Suprapubic skin (tissue), 4 donors: Measurements from ENCODE around the gene LRRC2. TPM values are rescaled to one million over a fixed set of nuclear protein-coding genes. Genes with fewer than 3 reads are reported as not detected.

Experiments
- DNase-seq, 2 donors: peaks; one replicate each; pipeline ENCODE4 v3.0.0-alpha.2; 2019; ENCODE audit warnings: low spot score in 2 of 2
- H3K27ac ChIP-seq: fragments of 200-600 bp; sonication (generic); one replicate; pipeline ENCODE4 v1.5.1; 2019
- H3K27me3 ChIP-seq: fragments of 200-600 bp; sonication (generic); one replicate; pipeline ENCODE4 v1.5.1; 2019
- H3K36me3 ChIP-seq: fragments of 200-600 bp; sonication (generic); one replicate; pipeline ENCODE4 v1.5.1; 2019
- H3K4me1 ChIP-seq: fragments of 200-600 bp; sonication (generic); one replicate; pipeline ENCODE4 v1.5.1; 2019
- H3K4me3 ChIP-seq: fragments of 200-600 bp; sonication (generic); one replicate; pipeline ENCODE4 v1.5.1; 2019; ENCODE audit warnings: mild to moderate bottlenecking
- H3K9me3 ChIP-seq: fragments of 200-600 bp; sonication (generic); one replicate; pipeline ENCODE4 v1.5.1; 2019
- EP300 ChIP-seq: sonication (generic); formaldehyde crosslinking; IDR thresholded peaks from one replicate; pipeline ENCODE4 v1.6.1; 2017; ENCODE audit warnings: antibody characterized with exemption
- POLR2A ChIP-seq, 2 donors: fragments of 450-650 bp; IDR thresholded peaks; one replicate each; pipeline ENCODE4 v1.6.1; 2017; ENCODE audit warnings: antibody characterized with exemption in 2 of 2, mild to moderate bottlenecking in 2 of 2, moderate library complexity in 2 of 2
- POLR2AphosphoS5 ChIP-seq, 3 donors: sonication (generic); formaldehyde crosslinking; IDR thresholded peaks; one replicate each; pipeline ENCODE4 v1.6.1; 2017; ENCODE audit warnings: antibody characterized with exemption in 3 of 3
- WGBS: methylation state at CpG from one replicate; pipeline ENCODE4 v1.1.5; 2018; 5-methylcytosine and 5-hydroxymethylcytosine counted together
- total RNA-seq, 4 donors: library from RNA; depleted of rRNA; stranded (reverse); fragments of >200 nt; gene quantifications; one replicate each; pipeline ENCODE4 v1.1.0, GENCODE V29; 2016
- TF ChIP-seq, protein P1 (sequence below), 2 donors: fragments of 200-600 bp in 1 of 2; fragments of 450-650 bp in 1 of 2; sonication (generic) in 1 of 2; IDR thresholded peaks; one replicate each; pipeline ENCODE4 v1.5.1; 2016 to 2019; ENCODE audit warnings: antibody characterized with exemption in 2 of 2, mild to moderate bottlenecking in 1 of 2, moderate library complexity in 1 of 2

The LRRC2 gene
- total RNA-seq, 4 donors from 2014 or later, result 0.83 to 3.7 (median 2.6) TPM

DNA sequence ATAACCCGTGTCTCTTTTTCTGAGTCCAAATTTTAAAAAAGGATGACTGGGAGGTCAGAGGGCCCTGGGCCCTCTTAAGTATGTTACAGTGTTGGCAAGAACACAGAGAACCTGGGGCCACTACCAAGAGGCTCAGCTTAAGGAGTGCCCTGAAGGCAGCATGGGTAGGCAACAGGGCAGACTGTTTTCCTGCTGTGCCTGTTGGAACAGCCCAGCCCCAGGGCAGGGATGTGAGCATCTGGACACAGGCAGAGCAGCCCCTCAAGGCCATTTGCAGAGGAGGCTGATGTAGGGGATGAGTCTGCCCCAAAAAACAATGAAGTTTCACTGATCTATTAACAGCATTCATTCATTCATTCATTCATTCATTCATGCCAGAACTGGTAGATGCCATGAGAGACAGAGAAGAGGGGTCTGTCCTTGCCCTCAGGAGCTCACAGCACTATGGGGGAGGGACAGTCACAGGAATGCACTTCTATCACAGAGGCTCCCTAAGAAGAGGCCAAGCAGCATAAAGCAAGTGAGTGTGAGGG is 99.2 kb downstream of the LRRC2 start:
- 48% methylated on average over 1 of the region's 1 CpG for WGBS
- Histone ChIP-seq H3K4me3 (no peak overlapping the region), H3K4me1 (peaks cover 6% of the 10 kb centered on the region)

DNA sequence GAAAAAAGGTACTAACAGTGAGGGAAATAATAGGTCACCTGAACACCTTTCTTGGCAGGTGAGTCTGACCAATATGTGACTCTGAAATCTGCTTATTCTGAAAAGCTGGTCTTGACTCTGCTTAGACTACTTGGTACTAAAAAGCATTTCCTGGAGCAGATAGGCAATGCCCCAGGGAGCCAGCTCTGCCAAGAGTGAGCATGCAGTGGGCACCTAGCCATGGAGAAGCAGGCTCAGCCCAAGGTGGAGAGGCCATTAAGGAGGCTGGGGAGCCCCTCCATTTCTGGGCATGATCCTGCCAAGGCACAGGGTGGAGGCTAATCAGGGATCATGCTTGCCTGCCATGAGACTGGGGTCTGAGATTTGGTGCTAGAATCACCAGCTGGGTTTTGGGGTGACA is 99.8 kb downstream of the LRRC2 start:
- peak in 1 of 2 donors; percentile 56 for DNase-seq
- Histone ChIP-seq H3K27me3 (peaks cover 27% of the 10 kb centered on the region), H3K4me3 (no peak overlapping the region), H3K4me1 (peaks cover 6% of the 10 kb centered on the region), H3K27ac (no peak overlapping the region), H3K36me3 (no peaks in the 10 kb centered on the region), H3K9me3 (no peaks in the 10 kb centered on the region)
- TF ChIP-seq POLR2AphosphoS5 (IDR thresholded peaks at IDR 0.05), result no peak
- no peak for TF ChIP-seq POLR2A (IDR thresholded peaks at IDR 0.05)
- TF ChIP-seq, protein P1, sequence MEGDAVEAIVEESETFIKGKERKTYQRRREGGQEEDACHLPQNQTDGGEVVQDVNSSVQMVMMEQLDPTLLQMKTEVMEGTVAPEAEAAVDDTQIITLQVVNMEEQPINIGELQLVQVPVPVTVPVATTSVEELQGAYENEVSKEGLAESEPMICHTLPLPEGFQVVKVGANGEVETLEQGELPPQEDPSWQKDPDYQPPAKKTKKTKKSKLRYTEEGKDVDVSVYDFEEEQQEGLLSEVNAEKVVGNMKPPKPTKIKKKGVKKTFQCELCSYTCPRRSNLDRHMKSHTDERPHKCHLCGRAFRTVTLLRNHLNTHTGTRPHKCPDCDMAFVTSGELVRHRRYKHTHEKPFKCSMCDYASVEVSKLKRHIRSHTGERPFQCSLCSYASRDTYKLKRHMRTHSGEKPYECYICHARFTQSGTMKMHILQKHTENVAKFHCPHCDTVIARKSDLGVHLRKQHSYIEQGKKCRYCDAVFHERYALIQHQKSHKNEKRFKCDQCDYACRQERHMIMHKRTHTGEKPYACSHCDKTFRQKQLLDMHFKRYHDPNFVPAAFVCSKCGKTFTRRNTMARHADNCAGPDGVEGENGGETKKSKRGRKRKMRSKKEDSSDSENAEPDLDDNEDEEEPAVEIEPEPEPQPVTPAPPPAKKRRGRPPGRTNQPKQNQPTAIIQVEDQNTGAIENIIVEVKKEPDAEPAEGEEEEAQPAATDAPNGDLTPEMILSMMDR (IDR thresholded peaks at IDR 0.05), result no peak
- no peak for TF ChIP-seq EP300

More for the DNA sequence above, 99.2 kb downstream of the LRRC2 start:
- H3K36me3 ChIP-seq, result no peaks in the 10 kb centered on the region
- no peaks in the 10 kb centered on the region for H3K9me3 ChIP-seq
- DNase-seq, result peak in 1 of 2 donors; percentile 47
- H3K27me3 ChIP-seq, result peaks cover 27% of the 10 kb centered on the region
- H3K27ac ChIP-seq, result no peak overlapping the region
- no peak for TF ChIP-seq POLR2A (IDR thresholded peaks at IDR 0.05)
- TF ChIP-seq, protein P1 (IDR thresholded peaks at IDR 0.05), result no peak

Other genes starting within 250 kb of the LRRC2 start
- gene CCR2, start 212.2 kb downstream of the LRRC2 start, total RNA-seq, result 1 to 10 TPM in 1 of 4 donors, under 1 TPM in 3; 0.26 to 1.2 (median 0.76) TPM
- gene CCR5, start 195.4 kb downstream of the LRRC2 start, total RNA-seq, result 1 to 10 TPM in 1 of 4 donors, under 1 TPM in 1, not detected in 2; 0.34 to 1.3 TPM
- gene CCRL2, start 159.0 kb downstream of the LRRC2 start, total RNA-seq, result 1 to 10 TPM in 2 of 4 donors, under 1 TPM in 2; 0.59 to 1.4 (median 0.99) TPM
- gene LTF, start 101.4 kb downstream of the LRRC2 start, total RNA-seq, result 1 to 10 TPM; 2.3 to 8.6 (median 3.7) TPM
- gene RTP3, start 68.3 kb downstream of the LRRC2 start, total RNA-seq, result not detected
- gene FAM240A, start 46.2 kb upstream of the LRRC2 start, total RNA-seq, result under 1 TPM in 1 of 4 donors, not detected in 3; 0.64 TPM
- gene ALS2CL, start 127.4 kb upstream of the LRRC2 start, total RNA-seq, result 100 to 1,000 TPM; 129 to 260 (median 172) TPM
- under 1 TPM in 3 of 4 donors, not detected in 1; 0.59 to 0.78 (median 0.72) TPM for gene TMIE, start 135.1 kb upstream of the LRRC2 start, total RNA-seq
- gene PRSS50, start 151.6 kb upstream of the LRRC2 start, total RNA-seq, result not detected